Measurements from ENCODE around the gene UBE4B.
A peak's percentile ranks its signal among the peaks of the same experiment; 100 is the strongest.
"Not testable (repeated sequence)": the region's sequence is repeated elsewhere in the genome, so short reads cannot be mapped to it uniquely, and the experiment has no call there.

Gene UBE4B

DNA sequence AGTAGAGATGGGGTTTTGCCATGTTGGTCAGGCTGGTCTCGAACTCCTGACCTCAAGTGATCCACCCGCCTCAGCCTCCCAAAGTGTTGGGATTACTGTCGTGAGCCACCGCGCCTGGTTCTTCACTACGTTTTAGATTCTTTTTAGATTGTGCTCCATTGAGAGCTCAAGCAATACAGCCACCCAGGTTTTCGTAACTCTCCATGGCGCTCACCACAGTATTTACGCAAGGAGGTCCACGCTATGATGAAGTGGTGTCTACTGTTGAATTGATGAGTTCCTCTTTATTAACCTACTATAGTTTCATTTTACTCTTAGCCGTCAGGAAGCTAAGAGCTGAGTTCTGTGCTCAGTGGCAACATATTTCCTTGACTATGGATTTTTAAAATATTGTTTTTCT, 175.8 kb downstream of the UBE4B start:
- DNase-seq (ENCODE audit: low read depth in 1 of 2, low spot score in 1 of 2) = no peak

GRCh38 chr1:10209590-10209904, 176.8 kb downstream of the UBE4B start:
- no peak for DNase-seq (ENCODE audit: low read depth in 1 of 2, low spot score in 1 of 2)

DNA sequence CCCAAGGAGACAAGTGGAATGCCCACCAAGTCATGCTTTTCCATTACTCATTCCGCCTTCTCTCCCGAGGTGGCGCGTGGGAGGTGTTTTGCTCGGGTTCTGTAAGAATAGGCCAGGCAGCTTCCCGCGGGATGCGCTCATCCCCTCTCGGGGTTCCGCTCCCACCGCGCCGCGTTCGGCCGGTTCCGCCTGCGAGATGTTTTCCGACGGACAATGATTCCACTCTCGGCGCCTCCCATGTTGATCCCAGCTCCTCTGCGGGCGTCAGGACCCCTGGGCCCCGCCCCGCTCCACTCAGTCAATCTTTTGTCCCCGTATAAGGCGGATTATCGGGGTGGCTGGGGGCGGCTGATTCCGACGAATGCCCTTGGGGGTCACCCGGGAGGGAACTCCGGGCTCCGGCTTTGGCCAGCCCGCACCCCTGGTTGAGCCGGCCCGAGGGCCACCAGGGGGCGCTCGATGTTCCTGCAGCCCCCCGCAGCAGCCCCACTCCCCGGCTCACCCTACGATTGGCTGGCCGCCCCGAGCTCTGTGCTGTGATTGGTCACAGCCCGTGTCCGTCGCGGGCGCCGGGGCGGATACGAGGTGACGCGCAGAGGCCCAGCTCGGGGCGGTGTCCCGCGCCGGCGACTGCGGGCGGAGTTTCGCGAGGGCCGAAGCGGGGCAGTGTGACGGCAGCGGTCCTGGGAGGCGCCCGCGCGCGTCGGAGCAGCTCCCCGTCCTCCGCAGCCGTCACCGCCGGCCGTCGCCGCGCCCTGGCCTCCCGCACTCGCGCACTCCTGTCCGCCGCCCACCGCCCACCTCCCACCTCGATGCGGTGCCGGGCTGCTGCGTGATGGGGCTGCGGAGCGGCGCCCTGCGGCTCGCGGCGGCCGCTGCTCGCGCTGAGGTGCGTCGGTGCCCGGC, 177.4 kb downstream of the UBE4B start, which contains the start of gene KIF1B:
TSS of gene KIF1B (plus strand) at position 666 of the 906 bp plus-strand sequence. CDS start 21,759 bp downstream, outside the sequence.
- DNase-seq (ENCODE audit: low read depth in 1 of 2, low spot score in 1 of 2) = peak; percentile 89 to 94

DNA sequence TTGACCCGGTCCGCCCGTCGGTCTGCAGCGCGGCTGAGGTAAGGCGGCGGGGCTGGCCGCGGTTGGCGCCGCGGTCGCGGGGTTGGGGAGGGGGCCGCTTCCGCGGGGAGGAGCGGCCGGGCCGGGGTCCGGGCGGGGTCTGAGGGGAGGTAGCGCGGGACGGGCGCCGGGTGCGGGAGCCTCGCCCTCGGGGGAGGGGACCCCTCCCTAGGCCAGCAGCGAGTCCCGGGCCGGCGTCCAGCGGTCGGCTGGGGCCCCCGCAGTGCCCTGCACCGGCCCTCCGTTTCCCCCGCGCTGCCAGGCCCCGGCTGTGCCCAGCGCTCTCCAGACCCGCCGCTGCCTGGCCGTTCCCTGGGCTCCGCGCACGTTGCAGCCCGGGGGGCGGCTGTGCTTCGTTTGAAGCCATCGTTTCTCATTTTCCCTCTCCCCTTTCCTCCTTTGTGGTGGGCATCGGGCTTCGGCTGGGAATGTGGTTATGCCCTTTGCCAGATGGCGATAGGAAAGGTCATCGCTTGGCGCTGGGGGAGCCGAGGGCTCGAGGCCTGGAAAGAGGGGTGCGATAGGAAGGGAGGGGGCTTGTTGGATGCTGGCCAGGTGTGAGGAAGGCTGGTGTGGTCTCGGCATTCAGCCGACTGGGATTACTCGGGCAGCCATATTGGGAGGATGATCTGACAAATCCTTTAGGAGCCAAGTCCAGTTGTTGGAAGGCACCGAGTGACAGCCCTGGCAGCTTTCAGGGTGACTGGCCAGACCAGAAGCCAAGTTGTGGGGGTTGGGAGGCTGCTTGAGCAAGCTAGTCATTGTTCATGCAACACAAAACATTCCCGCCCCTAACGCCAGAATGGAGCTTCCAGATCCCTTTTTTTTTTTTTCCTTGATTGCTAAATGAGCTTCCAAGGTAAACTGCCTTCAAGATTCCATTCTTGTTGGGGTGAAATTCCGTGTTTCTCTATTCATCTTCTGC, 178.4 kb downstream of the UBE4B start:
- DNase-seq (ENCODE audit: low read depth in 1 of 2, low spot score in 1 of 2) = no peak

- DNase-seq (ENCODE audit: low read depth in 1 of 2, low spot score in 1 of 2) = no peak
Observed at GRCh38 chr1:10211805-10212410, 179.2 kb downstream of the UBE4B start.

DNA sequence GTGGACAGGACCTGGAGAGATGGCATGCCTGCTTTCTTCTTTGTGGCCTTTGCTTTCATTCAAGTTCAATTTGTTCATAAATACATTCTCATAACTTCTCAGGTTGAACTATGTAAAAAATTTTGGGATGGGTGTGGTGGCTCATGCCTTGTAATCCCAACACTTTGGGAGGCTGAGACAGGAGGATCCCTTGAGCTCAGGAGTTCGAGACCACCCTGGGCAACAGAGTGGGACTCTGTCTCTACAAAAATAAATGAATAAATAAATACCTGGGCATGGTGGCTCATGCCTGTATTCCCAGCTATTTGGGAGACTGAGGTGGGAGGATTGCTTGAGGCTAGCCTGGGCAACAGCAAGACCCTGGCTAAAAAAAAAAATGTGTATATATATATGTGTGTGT, 179.7 kb downstream of the UBE4B start:
- DNase-seq (ENCODE audit: low read depth in 1 of 2, low spot score in 1 of 2) = no peak

DNA sequence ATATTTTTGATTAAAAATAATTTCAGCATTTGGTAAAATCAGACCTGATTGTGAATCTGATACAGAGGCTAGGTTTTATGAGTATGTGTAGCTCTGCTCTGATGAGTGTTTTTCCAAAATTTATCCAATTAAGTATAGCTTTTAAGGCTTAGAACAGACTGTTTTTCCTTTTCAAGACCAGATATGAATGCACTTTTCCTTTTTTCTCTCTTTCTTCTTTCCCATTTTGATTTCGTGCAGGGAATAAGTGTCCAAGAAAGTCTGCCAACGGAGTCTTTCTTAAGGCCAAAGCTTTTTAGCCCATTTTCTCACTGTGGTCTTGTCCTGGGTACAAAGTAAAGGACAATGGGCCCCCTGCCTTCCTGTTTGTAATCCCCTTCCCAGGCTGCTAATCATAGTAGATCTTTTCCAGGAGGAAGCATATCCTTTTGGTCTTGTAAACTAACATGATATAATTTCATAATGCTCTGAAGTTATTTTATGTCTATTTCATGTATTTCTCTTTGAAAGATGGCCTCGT, 180.5 kb downstream of the UBE4B start:
- no peak for DNase-seq (ENCODE audit: low read depth in 1 of 2, low spot score in 1 of 2)

- DNase-seq (ENCODE audit: low read depth in 1 of 2, low spot score in 1 of 2) = no peak
Observed at GRCh38 chr1:10216090-10216749, 183.5 kb downstream of the UBE4B start.

GRCh38 chr1:10217748-10218441, 185.1 kb downstream of the UBE4B start:
- DNase-seq (ENCODE audit: low read depth in 1 of 2, low spot score in 1 of 2) = no peak

GRCh38 chr1:10220200-10220599, 187.4 kb downstream of the UBE4B start:
- DNase-seq (ENCODE audit: low read depth in 1 of 2, low spot score in 1 of 2) = no peak

- not testable (repeated sequence) for DNase-seq (ENCODE audit: low read depth in 1 of 2, low spot score in 1 of 2)
Observed at GRCh38 chr1:10220657-10221056, 187.9 kb downstream of the UBE4B start.

- DNase-seq (ENCODE audit: low read depth in 1 of 2, low spot score in 1 of 2) = no peak
Observed at GRCh38 chr1:10225573-10225972, 192.8 kb downstream of the UBE4B start.

DNA sequence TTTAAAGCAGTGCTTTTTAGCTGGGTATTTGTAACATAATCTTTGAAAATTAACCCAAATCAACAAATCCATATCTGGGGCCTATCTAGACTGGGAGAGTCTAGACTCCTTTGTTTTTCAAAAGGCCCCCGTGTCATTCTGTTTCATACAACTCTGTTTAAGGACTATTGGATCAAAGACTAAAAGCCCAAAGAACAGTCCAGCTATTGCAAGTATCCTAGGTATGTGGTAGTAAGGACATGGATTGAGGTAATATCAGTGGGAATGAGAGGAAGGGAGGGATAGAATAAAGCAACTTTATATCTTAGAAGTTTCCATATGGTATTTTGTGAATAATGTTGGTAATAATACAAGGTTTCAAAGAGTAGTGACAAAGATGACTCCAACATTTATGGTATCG, 195.8 kb downstream of the UBE4B start:
- DNase-seq (ENCODE audit: low read depth in 1 of 2, low spot score in 1 of 2) = no peak

GRCh38 chr1:10229903-10230302, 197.1 kb downstream of the UBE4B start:
- no peak for DNase-seq (ENCODE audit: low read depth in 1 of 2, low spot score in 1 of 2)
